Left lung (tissue), 10 donors: ENCODE results near the gene MLLT1. TPM values are rescaled to one million over a fixed set of nuclear protein-coding genes. Genes with fewer than 3 reads are reported as not detected.

Source experiments
- ATAC-seq: fragments of 200-7000 bp; cut with Tn5 transposase; one replicate; pipeline ENCODE4 v1.9.1; 2020; ENCODE audit warnings: moderate library complexity
- DNase-seq, 4 donors: peaks; one replicate each; pipeline ENCODE4 v3.0.0-alpha.2; 2013 to 2020
- H3K27ac ChIP-seq, 2 donors: fragments of 200-600 bp; sonication (generic) in 1 of 2; one replicate each; pipeline versions ENCODE4 v1.5.0 to v1.8.0; 2020 to 2021
- H3K27me3 ChIP-seq, 2 donors: fragments of 200-600 bp; sonication (generic) in 1 of 2; one replicate each; pipeline versions ENCODE4 v1.5.0 to v1.8.0; 2020 to 2021
- H3K36me3 ChIP-seq, 2 donors: fragments of 200-600 bp; sonication (generic) in 1 of 2; one replicate each; pipeline versions ENCODE4 v1.5.0 to v1.8.0; 2020 to 2021
- H3K4me1 ChIP-seq, 2 donors: fragments of 200-600 bp; one replicate each; pipeline ENCODE4 v1.8.0; 2021
- H3K4me3 ChIP-seq, 2 donors: fragments of 200-600 bp; sonication (generic) in 1 of 2; one replicate each; pipeline versions ENCODE4 v1.5.0 to v1.8.0; 2020 to 2021; ENCODE audit warnings: mild to moderate bottlenecking in 1 of 2
- H3K9me3 ChIP-seq, 2 donors: fragments of 200-600 bp; sonication (generic) in 1 of 2; one replicate each; pipeline versions ENCODE4 v1.5.0 to v1.8.0; 2020 to 2021
- intact Hi-C, 2 donors: fragments of 100-400 bp; cut with DNase I; formaldehyde crosslinking; loops; one replicate each; pipeline versions ENCODE4 v1.11.2 to v1.14.2; 2022
- polyA plus RNA-seq, 6 donors: library from polyadenylated mRNA; unstranded; fragments of 120-200 nt; gene quantifications; one replicate each; pipeline ENCODE4 v1.2.1, GENCODE V29; 2013; ENCODE audit not compliant: insufficient read length in 6 of 6
- total RNA-seq, 2 donors: library from RNA; stranded (reverse); fragmentation: NEBNext Ultra II Directional; extraction: Animal tissue kit (Norgen Biotek cat#: 25700); gene quantifications; one replicate each; pipeline ENCODE4 v1.2.1, GENCODE V29; 2021
- TF ChIP-seq, protein P1 (sequence below), 2 donors: fragments of 200-600 bp; sonication (generic) in 1 of 2; IDR thresholded peaks; one replicate each; pipeline versions ENCODE4 v1.5.0 to v1.8.0; 2021; ENCODE audit warnings: antibody characterized with exemption in 2 of 2
- donor health status: DM: no; HTN: yes; CAD: no.
- donor health status: DM: no; HTN: no; CAD: no.

The MLLT1 gene
- total and polyA plus RNA-seq, 8 donors: 69.3 to 106 (median 81.4) TPM

DNA sequence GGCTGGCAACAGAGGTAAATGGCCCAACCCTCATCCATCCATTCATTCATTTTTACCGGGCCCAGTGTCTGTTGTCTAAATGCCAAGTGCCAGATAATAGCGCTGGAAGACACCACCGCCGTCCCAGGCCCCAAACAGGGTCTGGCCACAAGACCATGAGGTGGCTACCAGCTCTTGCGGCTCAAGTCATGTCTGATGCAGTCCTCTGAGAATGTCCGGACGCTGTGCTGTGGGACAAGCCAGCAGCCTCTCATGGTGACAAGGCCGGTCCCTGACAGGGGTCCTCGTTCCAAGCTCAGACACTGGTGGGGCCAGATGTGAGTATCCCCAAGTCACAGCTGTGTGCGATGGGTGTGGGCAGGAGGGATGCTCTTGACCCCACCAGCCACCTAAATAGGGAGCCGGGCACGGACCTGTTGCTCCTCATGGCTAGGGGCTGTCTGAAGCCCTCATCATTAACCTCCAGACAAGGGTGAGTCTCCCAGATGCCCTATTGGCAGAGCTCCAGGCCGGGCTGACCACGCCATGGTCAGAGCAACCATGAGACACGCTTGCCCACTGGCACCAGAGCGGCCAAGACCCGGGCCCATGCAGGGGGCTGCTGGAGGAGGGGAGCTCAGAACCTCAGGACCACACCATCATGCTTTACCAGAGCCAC is 58.4 kb downstream of the MLLT1 start:
- intact Hi-C loops: loop anchor here in 1 of 2 donors (10.0 kb wide), 1 partner anchor 63 kb away; no protein-coding TSS in a partner anchor
- no peaks in the 10 kb centered on the region for H3K27me3 ChIP-seq
- peaks cover 29 to 41% of the 10 kb centered on the region in 2 donors for H3K4me1 ChIP-seq
- TF ChIP-seq, protein P1, sequence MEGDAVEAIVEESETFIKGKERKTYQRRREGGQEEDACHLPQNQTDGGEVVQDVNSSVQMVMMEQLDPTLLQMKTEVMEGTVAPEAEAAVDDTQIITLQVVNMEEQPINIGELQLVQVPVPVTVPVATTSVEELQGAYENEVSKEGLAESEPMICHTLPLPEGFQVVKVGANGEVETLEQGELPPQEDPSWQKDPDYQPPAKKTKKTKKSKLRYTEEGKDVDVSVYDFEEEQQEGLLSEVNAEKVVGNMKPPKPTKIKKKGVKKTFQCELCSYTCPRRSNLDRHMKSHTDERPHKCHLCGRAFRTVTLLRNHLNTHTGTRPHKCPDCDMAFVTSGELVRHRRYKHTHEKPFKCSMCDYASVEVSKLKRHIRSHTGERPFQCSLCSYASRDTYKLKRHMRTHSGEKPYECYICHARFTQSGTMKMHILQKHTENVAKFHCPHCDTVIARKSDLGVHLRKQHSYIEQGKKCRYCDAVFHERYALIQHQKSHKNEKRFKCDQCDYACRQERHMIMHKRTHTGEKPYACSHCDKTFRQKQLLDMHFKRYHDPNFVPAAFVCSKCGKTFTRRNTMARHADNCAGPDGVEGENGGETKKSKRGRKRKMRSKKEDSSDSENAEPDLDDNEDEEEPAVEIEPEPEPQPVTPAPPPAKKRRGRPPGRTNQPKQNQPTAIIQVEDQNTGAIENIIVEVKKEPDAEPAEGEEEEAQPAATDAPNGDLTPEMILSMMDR (IDR thresholded peaks at IDR 0.05): no peak
- ATAC-seq: no peak
- no peak overlapping the region for H3K4me3 ChIP-seq
- peak in 1 of 4 donors; percentile 62 for DNase-seq
- H3K9me3 ChIP-seq: no peaks in the 10 kb centered on the region
- H3K27ac ChIP-seq: peak overlapping the region in 1 of 2 donors; percentile 47
- peaks cover 0 to 87% of the 10 kb centered on the region in 2 donors for H3K36me3 ChIP-seq

DNA sequence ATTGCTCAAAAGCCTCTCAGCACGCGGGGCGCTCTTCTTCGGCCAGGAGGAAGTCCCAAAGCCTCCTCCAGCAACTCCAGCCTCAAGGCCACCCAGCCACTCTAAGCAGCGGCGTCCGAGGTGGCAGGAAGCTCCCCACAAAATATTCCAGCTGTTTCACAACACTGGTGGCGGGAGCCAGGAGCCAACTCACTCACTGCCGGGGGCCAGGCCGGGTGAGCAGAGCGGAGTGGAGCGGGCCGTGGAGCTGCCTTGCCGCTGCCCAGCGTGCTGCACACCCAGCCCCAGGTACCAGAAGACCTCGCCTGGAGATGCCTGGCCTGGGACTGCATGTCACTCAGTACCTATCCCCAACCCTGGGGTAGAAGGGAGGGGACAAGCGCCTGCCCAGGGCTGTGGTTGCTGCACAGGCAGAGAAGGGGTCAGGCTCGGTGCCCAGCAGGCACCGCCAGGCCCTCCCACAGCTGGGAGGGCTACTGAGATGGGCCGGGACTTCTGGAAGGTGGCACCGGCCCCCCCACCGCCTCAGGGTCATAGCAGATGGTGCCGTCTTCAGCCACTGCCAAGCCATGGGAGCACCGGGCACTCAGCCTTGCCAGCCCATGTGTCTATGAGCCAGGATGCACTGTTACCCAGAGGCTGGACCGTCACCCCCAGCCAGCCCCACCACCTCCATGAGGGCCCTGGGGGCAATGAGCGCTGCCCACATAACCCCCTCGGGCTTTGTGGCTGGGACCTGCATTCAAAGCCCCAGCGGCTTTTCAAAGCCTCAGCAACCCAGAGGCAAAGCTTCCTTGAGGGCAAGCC is 59.2 kb downstream of the MLLT1 start:
- H3K4me3 ChIP-seq: no peak overlapping the region
- peaks cover 29 to 41% of the 10 kb centered on the region in 2 donors for H3K4me1 ChIP-seq
- TF ChIP-seq, protein P1 (IDR thresholded peaks at IDR 0.05): no peak
- no peaks in the 10 kb centered on the region for H3K27me3 ChIP-seq
- peak; percentile 1 for ATAC-seq
- intact Hi-C loops: loop anchor here in 1 of 2 donors (10.0 kb wide), 1 partner anchor 64 kb away; no protein-coding TSS in a partner anchor
- no peaks in the 10 kb centered on the region for H3K9me3 ChIP-seq
- DNase-seq: peak in 3 of 4 donors; percentile 81 to 89 (median 82)
- peaks cover 0 to 87% of the 10 kb centered on the region in 2 donors for H3K36me3 ChIP-seq
- peak overlapping the region in 1 of 2 donors; percentile 47 for H3K27ac ChIP-seq

DNA sequence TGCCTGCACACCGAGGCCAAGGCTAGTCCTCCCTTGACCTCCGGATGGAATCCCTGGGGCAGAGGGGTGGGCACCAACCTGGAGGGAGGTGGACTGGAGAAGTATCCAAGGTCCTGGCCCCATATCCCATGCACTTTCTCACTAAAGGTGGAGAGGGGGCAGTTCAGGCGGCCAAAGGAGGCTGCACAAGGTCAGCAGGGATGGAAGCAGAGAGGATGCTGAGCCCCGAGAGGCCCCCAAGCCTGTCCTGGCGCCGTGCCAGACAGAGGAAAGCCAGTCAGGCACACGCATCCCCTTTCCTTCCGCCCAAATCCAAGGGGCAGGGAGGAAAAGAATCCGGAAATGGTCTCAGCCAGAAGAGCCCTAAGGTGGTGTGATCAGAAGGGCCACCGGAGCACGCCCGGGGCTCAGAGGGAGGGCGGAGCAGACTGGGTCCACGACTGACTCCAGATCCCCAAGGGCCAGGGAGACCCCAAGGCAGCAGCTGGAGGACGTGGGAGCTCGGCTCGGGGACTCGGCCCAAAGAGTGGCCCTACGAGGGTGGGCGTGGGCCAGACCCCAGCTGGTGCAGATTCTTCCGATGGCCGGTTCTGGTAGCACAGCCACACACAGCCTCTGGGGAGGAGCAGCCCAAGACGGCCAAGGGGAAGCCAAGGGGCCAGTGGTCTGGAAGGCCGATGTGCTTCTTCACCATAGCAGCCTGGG is 60.0 kb downstream of the MLLT1 start:
- peak in 2 of 4 donors; percentile 40 to 71 for DNase-seq
- no peaks in the 10 kb centered on the region for H3K9me3 ChIP-seq
- H3K36me3 ChIP-seq: peaks cover 0 to 87% of the 10 kb centered on the region in 2 donors
- peaks cover 29 to 41% of the 10 kb centered on the region in 2 donors for H3K4me1 ChIP-seq
- H3K4me3 ChIP-seq: no peak overlapping the region
- TF ChIP-seq, protein P1 (IDR thresholded peaks at IDR 0.05): no peak
- no peak for ATAC-seq
- intact Hi-C loops: loop anchor here in 1 of 2 donors (5.0 to 10.0 kb wide), 2 partner anchors 65 to 83 kb away; no protein-coding TSS in a partner anchor
- no peaks in the 10 kb centered on the region for H3K27me3 ChIP-seq
- peak overlapping the region in 1 of 2 donors; percentile 47 for H3K27ac ChIP-seq

DNA sequence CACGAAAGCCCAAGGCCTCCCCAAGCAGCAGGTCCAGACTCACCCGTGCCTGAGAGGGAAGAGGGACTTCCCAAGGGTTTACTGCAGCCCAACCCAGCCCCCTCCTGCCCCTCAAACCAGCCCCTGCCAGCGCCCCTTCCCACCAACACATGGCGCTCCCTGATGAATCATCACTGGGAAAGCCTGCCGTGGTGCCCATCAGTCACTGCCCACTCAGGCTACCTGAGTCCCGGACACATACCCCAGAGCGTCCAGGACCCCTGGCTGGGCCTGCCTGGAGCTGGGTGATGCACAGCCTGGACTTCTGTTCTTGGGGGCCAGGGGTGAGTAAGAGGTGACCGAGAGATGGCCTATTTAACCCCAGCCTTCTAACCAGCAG is 60.6 kb downstream of the MLLT1 start:
- intact Hi-C loops: loop anchor here in 1 of 2 donors (5.0 kb wide), 1 partner anchor 83 kb away; no protein-coding TSS in a partner anchor
- Histone ChIP-seq H3K36me3 (peaks cover 0 to 89% of the 10 kb centered on the region in 2 donors), H3K4me3 (no peak overlapping the region), H3K27me3 (no peaks in the 10 kb centered on the region), H3K27ac (peak overlapping the region in 1 of 2 donors; percentile 47), H3K9me3 (no peaks in the 10 kb centered on the region), H3K4me1 (peaks cover 29 to 41% of the 10 kb centered on the region in 2 donors)
- DNase-seq (no peak), ATAC-seq (no peak)
- TF ChIP-seq, protein P1 (IDR thresholded peaks at IDR 0.05): no peak
